Activated CD4-positive, alpha-beta memory T cell treated with anti-CD3 and anti-CD28 coated beads for 36 hours (primary cell): ENCODE results near the gene B4GALT4. TPM values are rescaled to one million over a fixed set of nuclear protein-coding genes. Genes with fewer than 3 reads are reported as not detected.

Experiments used
- CTCF ChIA-PET: fragments of 350-600 bp; sonication (Branson Sonifier 250); formaldehyde crosslinking; loops from one replicate; lab custom pipeline; 2021; ENCODE audit warnings: antibody characterized with exemption, inconsistent platforms; lab: Charles Lee
- POLR2A ChIA-PET: fragments of 350-600 bp; sonication (Branson Sonifier 250); formaldehyde crosslinking; loops from one replicate; lab custom pipeline; 2021; ENCODE audit warnings: antibody characterized with exemption; lab: Charles Lee
- DNase-seq: peaks from one replicate; pipeline ENCODE4 v3.0.0-alpha.2; 2020
- H3K27ac Mint-ChIP-seq: one replicate; pipeline ENCODE4 v1.8.0; 2021; ENCODE audit warnings: mixed read lengths
- H3K27me3 Mint-ChIP-seq: one replicate; pipeline ENCODE4 v1.8.0; 2021; ENCODE audit warnings: mixed read lengths
- H3K36me3 Mint-ChIP-seq: one replicate; pipeline ENCODE4 v1.8.0; 2021; ENCODE audit warnings: mixed read lengths
- H3K4me1 Mint-ChIP-seq: one replicate; pipeline ENCODE4 v1.8.0; 2021; ENCODE audit warnings: low read depth, mixed read lengths
- H3K4me3 Mint-ChIP-seq: one replicate; pipeline ENCODE4 v1.8.0; 2021; ENCODE audit warnings: mild to moderate bottlenecking, mixed read lengths
- H3K9me3 Mint-ChIP-seq: one replicate; pipeline ENCODE4 v1.8.0; 2021; ENCODE audit warnings: mixed read lengths
- intact Hi-C: fragments of 100-400 bp; cut with micrococcal nuclease; formaldehyde crosslinking; loops from one replicate; pipeline ENCODE4 v1.15.1; 2023
- total RNA-seq, 2 experiments: library from RNA; stranded (reverse); gene quantifications; one replicate each; pipeline ENCODE4 v1.2.3, GENCODE V29; 2021

B4GALT4 gene
- total RNA-seq, 2 experiments from 2014 or later, result 13.5 to 14.2 TPM

DNA sequence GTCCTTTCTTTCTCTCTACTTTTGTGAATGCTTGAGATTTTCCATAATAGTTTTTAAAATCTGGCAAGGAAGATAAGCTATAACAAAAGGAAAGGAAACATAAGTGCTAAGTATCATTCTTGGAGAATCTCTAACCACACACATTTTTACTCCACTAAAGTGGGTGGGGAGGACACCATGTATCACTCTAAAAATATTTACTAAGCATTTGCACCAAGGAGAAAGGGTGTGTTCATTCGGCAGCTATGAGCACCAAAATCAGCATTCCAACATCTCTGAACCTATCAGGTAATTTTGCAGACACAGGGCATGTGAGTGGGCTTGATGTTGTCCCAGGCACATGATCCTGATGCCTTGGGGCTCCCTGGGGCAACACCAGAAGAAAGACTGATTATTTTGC, 5.5 kb downstream of the B4GALT4 start:
- no peak for DNase-seq
- no peaks in the 10 kb centered on the region for H3K27me3 Mint-ChIP-seq
- ChIA-PET CTCF (no interaction called here), POLR2A (no interaction called here)
- H3K4me1 Mint-ChIP-seq, result peaks cover 60% of the 10 kb centered on the region
- H3K36me3 Mint-ChIP-seq, result peaks cover 34% of the 10 kb centered on the region
- peak overlapping the region; percentile 57 for H3K27ac Mint-ChIP-seq
- H3K4me3 Mint-ChIP-seq, result no peak overlapping the region
- intact Hi-C loops, result loop anchor here (5.0 kb wide), 1 partner anchor 467 kb away; the partner anchor contains the start of gene CFAP91
- no peaks in the 10 kb centered on the region for H3K9me3 Mint-ChIP-seq

DNA sequence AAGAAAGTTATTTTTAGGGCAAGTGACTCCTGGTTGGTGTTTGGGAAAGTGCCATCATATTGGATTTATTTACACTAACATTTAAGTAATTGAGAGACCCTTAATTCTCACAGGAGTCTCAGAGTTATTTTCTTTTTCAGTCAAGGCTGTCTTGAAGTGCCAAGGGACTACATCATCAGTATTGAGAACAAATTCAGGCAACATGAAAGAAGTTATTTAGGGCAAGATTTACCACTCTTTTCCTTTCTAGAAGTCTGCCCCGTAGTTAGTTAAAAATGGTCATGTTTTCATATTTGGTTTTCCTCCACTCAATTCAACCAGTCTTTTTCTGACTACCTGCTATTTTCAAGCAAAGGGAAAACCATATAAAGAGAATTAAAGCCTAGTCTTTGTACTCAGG, 6.1 kb downstream of the B4GALT4 start:
- intact Hi-C loops, result loop anchor here (5.0 kb wide), 1 partner anchor 468 kb away; the partner anchor contains the start of gene CFAP91
- H3K27me3 Mint-ChIP-seq, result no peaks in the 10 kb centered on the region
- DNase-seq, result no peak
- H3K36me3 Mint-ChIP-seq, result peaks cover 40% of the 10 kb centered on the region
- peak overlapping the region; percentile 57 for H3K27ac Mint-ChIP-seq
- H3K9me3 Mint-ChIP-seq, result no peaks in the 10 kb centered on the region
- ChIA-PET CTCF (no interaction called here), POLR2A (no interaction called here)
- no peak overlapping the region for H3K4me3 Mint-ChIP-seq
- H3K4me1 Mint-ChIP-seq, result peaks cover 56% of the 10 kb centered on the region

DNA sequence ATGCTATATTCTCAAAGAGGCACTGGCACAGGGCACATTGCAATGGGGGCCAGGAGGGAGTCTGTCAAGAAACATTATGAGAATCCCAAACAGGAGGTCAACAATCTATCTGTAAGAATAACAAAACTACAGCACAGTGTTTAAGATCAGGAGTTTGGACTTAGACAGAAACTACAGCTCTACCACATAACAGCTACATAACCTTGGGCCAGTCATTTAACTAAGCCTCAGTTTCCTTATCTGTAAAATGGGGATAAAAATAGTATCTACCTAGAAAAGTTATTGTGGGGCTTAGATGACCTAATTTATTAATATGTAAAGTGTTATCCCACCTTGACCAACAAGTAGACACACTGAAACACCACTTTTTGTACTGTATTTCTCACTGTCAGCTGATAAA, 9.9 kb downstream of the B4GALT4 start:
- no peak overlapping the region for H3K27ac Mint-ChIP-seq
- intact Hi-C loops, result loop anchor here (1.0 kb wide), 1 partner anchor 10 kb away; the partner anchor contains the start of gene B4GALT4
- ChIA-PET POLR2A (interaction anchor here (0.8 kb wide), 1 partner anchor 20 kb away, joined by 3 read pairs; no protein-coding TSS in a partner anchor), CTCF (interaction anchor here (1.7 kb wide), 1 partner anchor 10 kb away, joined by 7 read pairs; the partner anchor contains the start of gene B4GALT4)
- no peaks in the 10 kb centered on the region for H3K27me3 Mint-ChIP-seq
- H3K4me1 Mint-ChIP-seq, result peaks cover 40% of the 10 kb centered on the region
- H3K9me3 Mint-ChIP-seq, result no peaks in the 10 kb centered on the region
- H3K4me3 Mint-ChIP-seq, result no peak overlapping the region
- no peak for DNase-seq
- H3K36me3 Mint-ChIP-seq, result peaks cover 49% of the 10 kb centered on the region

DNA sequence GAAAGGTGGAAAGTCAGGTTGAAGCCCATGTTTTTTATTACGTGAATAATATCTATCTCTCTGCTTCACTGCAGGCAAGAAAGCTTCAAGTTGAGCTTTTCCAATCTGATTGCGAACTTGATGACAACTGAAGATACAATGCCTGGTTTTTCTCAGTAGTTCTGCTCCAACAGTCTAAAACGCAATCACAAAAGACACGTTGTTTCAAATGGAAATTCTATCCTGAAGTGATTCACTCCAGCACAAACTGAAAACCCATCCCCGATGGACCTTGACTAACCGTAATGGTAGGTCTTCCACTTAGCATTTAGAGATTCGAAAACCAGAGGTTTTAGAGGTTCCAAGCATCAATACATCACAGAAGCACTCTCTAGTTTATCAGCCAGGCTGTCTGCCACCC, 10.6 kb downstream of the B4GALT4 start:
- POLR2A ChIA-PET, result no interaction called here
- H3K27me3 Mint-ChIP-seq, result no peaks in the 10 kb centered on the region
- H3K27ac Mint-ChIP-seq, result no peak overlapping the region
- peaks cover 34% of the 10 kb centered on the region for H3K4me1 Mint-ChIP-seq
- H3K4me3 Mint-ChIP-seq, result no peak overlapping the region
- H3K36me3 Mint-ChIP-seq, result peaks cover 45% of the 10 kb centered on the region
- DNase-seq, result no peak
- H3K9me3 Mint-ChIP-seq, result no peaks in the 10 kb centered on the region
- CTCF ChIA-PET, result interaction anchor here (1.7 kb wide), 1 partner anchor 11 kb away, joined by 7 read pairs; the partner anchor contains the start of gene B4GALT4
- intact Hi-C loops, result no loop called here

DNA sequence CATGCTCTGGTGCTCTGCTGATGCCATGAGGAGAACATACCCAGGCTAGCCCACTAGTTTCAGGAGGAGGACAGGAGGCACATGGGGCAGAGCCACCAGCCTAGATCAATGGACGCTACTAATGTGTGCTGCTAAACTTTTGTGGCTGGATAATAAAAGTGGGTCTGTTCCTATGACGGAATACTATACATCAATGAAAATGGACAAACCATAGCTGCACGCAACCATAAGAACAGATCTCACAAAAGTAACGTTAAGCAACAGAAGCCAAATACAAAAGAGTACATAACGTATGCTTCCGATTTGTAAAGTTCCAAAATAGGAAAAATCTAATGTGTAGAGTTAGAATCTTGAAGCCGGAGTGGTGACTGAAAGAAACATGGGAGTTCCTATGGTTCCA, 11.5 kb downstream of the B4GALT4 start:
- Mint-ChIP-seq H3K27ac (no peak overlapping the region), H3K4me1 (peaks cover 27% of the 10 kb centered on the region), H3K27me3 (no peaks in the 10 kb centered on the region), H3K4me3 (no peak overlapping the region), H3K9me3 (no peaks in the 10 kb centered on the region), H3K36me3 (peaks cover 44% of the 10 kb centered on the region)
- ChIA-PET CTCF (no interaction called here), POLR2A (no interaction called here)
- DNase-seq, result no peak
- intact Hi-C loops, result no loop called here

DNA sequence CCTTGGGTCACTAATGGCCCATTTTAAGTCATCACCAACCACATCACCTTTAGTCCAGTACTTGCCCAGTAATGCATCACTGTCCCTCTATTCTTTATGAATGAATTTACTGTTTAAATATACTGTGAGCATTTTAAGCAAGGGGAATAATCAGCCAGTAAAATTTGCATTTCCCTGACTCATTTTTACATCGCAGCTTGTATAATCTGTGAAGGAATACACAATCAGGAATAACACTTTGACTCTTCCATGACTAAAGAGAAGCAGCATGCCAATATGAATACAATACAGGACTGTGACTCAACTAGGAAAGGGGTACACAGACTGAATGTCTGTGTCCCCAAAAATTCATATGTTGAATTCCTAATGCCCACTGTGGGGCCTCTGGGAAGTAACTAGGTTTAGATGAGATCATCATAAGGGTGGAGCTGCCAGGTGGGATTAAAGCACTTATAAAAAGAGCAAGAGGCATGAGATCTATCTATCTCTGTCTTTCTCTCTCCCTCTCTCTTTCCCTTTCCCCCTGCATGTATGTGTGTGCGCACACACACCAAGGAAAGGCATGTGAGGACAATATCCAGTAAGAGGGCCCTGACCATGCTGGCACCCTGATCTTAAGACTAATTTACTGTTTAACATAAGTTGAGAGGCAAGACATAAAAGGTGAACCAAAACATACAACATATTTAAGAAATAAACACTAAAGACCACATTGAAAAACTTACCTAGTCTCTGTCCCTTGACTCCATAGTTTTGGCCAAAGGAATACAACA, 12.1 kb downstream of the B4GALT4 start:
- no peaks in the 10 kb centered on the region for H3K27me3 Mint-ChIP-seq
- DNase-seq, result no peak
- ChIA-PET POLR2A (no interaction called here), CTCF (no interaction called here)
- peaks cover 25% of the 10 kb centered on the region for H3K4me1 Mint-ChIP-seq
- peaks cover 46% of the 10 kb centered on the region for H3K36me3 Mint-ChIP-seq
- H3K4me3 Mint-ChIP-seq, result no peak overlapping the region
- H3K27ac Mint-ChIP-seq, result no peak overlapping the region
- intact Hi-C loops, result no loop called here
- no peaks in the 10 kb centered on the region for H3K9me3 Mint-ChIP-seq

DNA sequence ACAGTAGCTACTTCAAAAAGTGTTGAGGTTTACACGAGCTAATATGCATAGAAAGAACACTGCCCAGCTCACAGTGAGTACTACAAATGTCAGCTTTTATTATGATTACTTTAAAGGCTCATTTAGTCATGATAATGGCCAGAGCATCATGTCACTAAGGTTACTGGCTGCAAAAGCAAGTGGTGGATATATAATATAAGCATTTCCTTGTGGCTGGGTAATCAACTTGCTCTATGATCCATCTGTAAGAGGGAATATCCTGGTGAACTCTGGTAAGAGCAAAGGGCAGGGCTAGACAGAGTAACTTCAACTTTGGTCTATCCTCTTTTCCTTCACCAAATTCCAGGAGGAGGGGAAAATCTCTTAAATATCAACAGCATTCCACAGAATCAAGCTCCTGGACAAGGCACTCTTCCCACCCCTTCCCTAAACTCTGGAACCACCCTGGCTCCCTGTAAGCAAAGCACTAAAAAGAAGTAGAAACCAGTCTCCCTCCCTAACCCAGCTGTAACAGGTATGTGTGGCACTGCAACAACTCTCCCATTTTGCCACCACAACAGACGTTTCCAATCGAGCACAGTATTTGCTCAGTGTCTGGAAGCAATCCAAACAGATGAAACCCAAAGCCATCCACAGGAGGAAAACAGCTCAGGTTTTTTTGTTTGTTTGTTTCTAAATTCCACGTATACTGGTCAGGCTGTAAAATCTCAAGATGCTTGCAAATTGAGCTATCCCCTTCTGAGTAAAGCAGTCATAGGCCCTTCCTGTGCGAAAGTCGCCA, 13.4 kb downstream of the B4GALT4 start:
- POLR2A ChIA-PET, result no interaction called here
- Mint-ChIP-seq H3K36me3 (peaks cover 52% of the 10 kb centered on the region), H3K27ac (no peak overlapping the region), H3K27me3 (no peaks in the 10 kb centered on the region), H3K9me3 (no peaks in the 10 kb centered on the region), H3K4me1 (peaks cover 30% of the 10 kb centered on the region), H3K4me3 (no peak overlapping the region)
- CTCF ChIA-PET, result interaction anchor here (1.5 kb wide), 1 partner anchor 13 kb away, joined by 8 read pairs; the partner anchor contains the start of gene B4GALT4
- intact Hi-C loops, result no loop called here
- no peak for DNase-seq

DNA sequence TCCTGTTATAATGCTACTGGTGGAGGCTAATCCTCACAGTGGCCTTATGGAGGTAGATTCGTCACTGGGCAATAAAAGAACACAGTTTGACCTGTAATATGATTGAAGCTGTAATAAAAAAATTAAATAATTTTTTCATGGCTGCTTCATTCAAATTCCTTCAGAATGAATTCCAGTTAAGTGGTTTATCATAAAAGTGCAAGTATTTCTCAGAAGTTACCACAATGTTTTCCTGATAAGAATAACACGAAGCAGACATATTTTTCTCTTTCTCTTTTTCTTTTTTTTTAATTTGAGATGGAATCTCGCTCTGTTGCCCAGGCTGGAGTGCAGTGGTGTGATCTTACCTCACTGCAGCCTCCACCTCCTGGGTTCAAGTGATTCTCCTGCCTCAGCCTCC, 15.6 kb downstream of the B4GALT4 start:
- no peaks in the 10 kb centered on the region for H3K27me3 Mint-ChIP-seq
- peaks cover 43% of the 10 kb centered on the region for H3K36me3 Mint-ChIP-seq
- ChIA-PET CTCF (interaction anchor here (1.9 kb wide), 1 partner anchor 16 kb away, joined by 9 read pairs; the partner anchor contains the start of gene B4GALT4), POLR2A (no interaction called here)
- H3K4me3 Mint-ChIP-seq, result no peak overlapping the region
- no peak overlapping the region for H3K27ac Mint-ChIP-seq
- DNase-seq, result no peak
- no peaks in the 10 kb centered on the region for H3K9me3 Mint-ChIP-seq
- peaks cover 26% of the 10 kb centered on the region for H3K4me1 Mint-ChIP-seq
- intact Hi-C loops, result no loop called here

DNA sequence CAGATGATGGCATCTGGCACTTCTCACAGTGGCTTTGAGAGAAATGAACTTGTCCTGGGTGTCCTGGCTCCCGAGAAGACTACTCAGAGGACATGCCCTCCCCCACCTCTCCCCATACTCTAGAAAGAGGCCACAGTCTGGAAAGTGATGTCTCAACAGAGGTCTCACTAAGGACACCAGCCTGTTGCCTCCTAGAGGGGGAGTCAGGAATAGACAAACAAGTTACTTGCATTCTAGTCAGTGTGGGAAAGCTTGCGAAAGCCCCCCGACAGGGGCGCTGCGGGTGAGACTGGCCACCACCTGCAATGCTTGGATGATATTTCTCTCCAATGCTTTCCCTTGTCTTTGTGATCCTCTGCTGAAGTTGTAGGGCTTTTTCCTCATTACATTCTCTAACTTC, 17.2 kb downstream of the B4GALT4 start:
- peaks cover 37% of the 10 kb centered on the region for H3K36me3 Mint-ChIP-seq
- H3K9me3 Mint-ChIP-seq, result no peaks in the 10 kb centered on the region
- intact Hi-C loops, result no loop called here
- H3K27me3 Mint-ChIP-seq, result no peaks in the 10 kb centered on the region
- no peak overlapping the region for H3K27ac Mint-ChIP-seq
- peaks cover 36% of the 10 kb centered on the region for H3K4me1 Mint-ChIP-seq
- no peak overlapping the region for H3K4me3 Mint-ChIP-seq
- ChIA-PET CTCF (interaction anchor here (0.9 kb wide), 1 partner anchor 18 kb away, joined by 3 read pairs; no protein-coding TSS in a partner anchor), POLR2A (no interaction called here)
- DNase-seq, result no peak

DNA sequence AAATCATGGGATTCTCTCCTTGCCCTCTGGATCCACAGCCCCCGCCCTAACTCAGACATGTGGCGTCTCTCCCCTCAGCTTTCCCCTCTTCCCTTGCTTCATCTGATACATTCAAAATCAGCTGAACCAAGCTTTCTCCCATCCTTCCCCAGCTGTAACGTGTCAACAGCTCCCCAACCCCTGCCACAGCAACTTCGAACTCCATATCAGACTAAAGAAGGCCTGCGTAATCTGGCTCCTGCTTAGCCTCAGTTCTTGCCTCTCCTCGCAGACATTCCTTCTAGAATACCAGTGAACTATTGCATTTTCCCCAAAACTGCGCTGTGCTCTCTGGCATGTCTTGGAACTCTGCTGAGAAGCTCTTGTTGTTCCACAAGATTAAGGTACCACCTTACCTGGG, 18.3 kb downstream of the B4GALT4 start:
- CTCF ChIA-PET, result interaction anchor here (0.6 kb wide), 1 partner anchor 441 kb away, joined by 3 read pairs; no protein-coding TSS in a partner anchor
- Mint-ChIP-seq H3K4me1 (peaks cover 34% of the 10 kb centered on the region), H3K9me3 (no peaks in the 10 kb centered on the region)

DNA sequence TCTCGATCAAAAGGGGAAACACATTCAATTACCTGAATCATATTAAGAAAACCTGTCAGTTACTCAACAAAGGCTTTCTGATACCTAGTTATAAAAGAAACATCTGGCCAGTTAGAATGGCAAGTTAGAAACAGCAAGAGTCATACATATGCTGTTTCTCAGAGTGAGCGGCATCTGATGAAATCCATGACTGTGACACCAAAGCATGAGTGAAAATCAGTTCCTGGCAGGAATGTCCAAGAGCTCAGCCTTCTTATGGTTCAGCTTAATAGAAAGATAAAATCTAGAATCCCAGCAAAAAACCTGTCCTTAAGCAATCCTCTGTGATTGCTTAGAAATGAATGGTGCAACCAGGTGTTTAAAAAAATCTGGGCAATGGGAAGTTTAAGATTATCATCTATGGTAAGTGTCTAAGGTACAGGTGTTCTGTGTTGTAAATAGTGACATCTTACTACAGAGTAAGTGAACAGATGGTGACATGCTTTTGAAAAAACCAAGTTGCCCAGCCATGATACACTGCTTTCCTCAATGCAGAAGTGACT, 18.8 kb downstream of the B4GALT4 start:
- ChIA-PET POLR2A (no interaction called here), CTCF (interaction anchor here (0.6 kb wide), 1 partner anchor 440 kb away, joined by 3 read pairs; no protein-coding TSS in a partner anchor)
- intact Hi-C loops, result no loop called here
- H3K27ac Mint-ChIP-seq, result no peak overlapping the region
- H3K27me3 Mint-ChIP-seq, result no peaks in the 10 kb centered on the region
- H3K36me3 Mint-ChIP-seq, result peaks cover 39% of the 10 kb centered on the region
- DNase-seq, result no peak
- H3K9me3 Mint-ChIP-seq, result no peaks in the 10 kb centered on the region
- peaks cover 34% of the 10 kb centered on the region for H3K4me1 Mint-ChIP-seq
- no peak overlapping the region for H3K4me3 Mint-ChIP-seq

More for the DNA sequence above, 18.3 kb downstream of the B4GALT4 start:
- POLR2A ChIA-PET, result no interaction called here
- intact Hi-C loops, result no loop called here
- H3K4me3 Mint-ChIP-seq, result no peak overlapping the region
- DNase-seq, result no peak
- peak overlapping the region; percentile 32 for H3K27ac Mint-ChIP-seq
- no peaks in the 10 kb centered on the region for H3K27me3 Mint-ChIP-seq
- H3K36me3 Mint-ChIP-seq, result peaks cover 37% of the 10 kb centered on the region
